ENCODE results near the gene CAVIN2. TPM values are rescaled to one million over a fixed set of nuclear protein-coding genes. Genes with fewer than 3 reads are reported as not detected.

Gene CAVIN2, protein sequence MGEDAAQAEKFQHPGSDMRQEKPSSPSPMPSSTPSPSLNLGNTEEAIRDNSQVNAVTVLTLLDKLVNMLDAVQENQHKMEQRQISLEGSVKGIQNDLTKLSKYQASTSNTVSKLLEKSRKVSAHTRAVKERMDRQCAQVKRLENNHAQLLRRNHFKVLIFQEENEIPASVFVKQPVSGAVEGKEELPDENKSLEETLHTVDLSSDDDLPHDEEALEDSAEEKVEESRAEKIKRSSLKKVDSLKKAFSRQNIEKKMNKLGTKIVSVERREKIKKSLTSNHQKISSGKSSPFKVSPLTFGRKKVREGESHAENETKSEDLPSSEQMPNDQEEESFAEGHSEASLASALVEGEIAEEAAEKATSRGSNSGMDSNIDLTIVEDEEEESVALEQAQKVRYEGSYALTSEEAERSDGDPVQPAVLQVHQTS
- total RNA-seq (2022; extraction: Qiagen RNA extraction) = 13.6 to 23.4 TPM (median 21.6 TPM) in 5 replicates

DNA sequence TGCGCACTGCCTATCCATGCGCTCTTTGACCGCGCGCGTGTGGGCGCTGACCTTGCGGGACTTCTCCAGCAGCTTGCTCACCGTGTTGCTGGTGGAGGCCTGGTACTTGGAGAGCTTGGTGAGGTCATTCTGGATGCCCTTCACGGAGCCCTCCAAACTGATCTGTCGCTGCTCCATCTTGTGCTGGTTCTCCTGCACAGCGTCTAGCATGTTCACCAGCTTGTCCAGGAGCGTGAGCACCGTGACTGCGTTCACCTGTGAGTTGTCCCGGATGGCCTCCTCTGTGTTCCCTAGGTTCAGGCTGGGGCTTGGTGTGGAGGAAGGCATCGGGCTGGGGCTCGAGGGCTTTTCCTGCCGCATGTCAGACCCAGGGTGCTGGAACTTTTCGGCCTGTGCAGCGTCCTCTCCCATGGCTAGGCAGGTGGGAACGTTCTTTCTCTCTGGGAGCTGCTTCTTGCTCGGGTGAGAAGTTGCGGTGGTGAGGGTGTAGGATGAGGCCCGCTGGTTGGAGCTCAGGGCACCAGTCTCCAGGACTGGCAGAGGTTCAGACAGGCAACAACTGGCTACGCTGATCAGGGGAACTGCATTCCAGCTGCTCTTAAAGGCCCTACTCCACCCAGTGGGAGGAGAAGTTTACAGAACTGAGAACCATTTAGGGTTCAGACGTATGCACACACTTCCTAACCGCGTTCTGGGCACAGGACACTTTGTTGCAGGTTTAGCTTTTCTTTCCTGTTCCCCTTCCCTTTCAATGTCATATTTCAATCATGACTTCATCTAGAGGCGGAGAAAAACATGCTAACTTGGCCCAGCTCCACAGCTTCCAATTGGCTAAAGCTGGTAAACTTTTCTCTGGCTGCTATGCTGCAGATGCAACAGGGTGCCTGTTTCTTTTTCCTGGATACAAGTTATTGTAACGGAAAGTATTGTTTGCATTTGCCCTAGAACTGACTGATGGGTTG is at the start of gene CAVIN2:
CAVIN2 (minus strand) TSS at position 574 of the 962 bp plus-strand sequence; CDS start at position 411, 163 bp downstream.

Other genes with a start within 250 kb of the CAVIN2 start
- 11.0 to 16.8 TPM (median 13.8 TPM) in 5 replicates for gene NABP1, start 169.0 kb downstream of the CAVIN2 start, total RNA-seq (2022; extraction: Qiagen RNA extraction)